Ascending aorta (tissue), 2 donors: Measurements from ENCODE around the gene LIPE. TPM values are rescaled to one million over a fixed set of nuclear protein-coding genes. Genes with fewer than 3 reads are reported as not detected.

Experiments
- DNase-seq, 2 donors: peaks; one replicate each; pipeline ENCODE4 v3.0.0-alpha.2; 2019; ENCODE audit warnings: low spot score in 2 of 2
- H3K27ac ChIP-seq, 2 donors: fragments of 200-600 bp; sonication (generic); one replicate each; pipeline ENCODE4 v1.5.1; 2016 to 2017; ENCODE audit warnings: mild to moderate bottlenecking in 1 of 2
- H3K27me3 ChIP-seq: fragments of 200-600 bp; sonication (generic); one replicate; pipeline ENCODE4 v1.5.1; 2017
- H3K36me3 ChIP-seq, 2 donors: fragments of 200-600 bp; sonication (generic); one replicate each; pipeline ENCODE4 v1.5.1; 2016
- H3K4me1 ChIP-seq, 2 donors: fragments of 200-600 bp; sonication (generic); one replicate each; pipeline ENCODE4 v1.5.1; 2016 to 2017; ENCODE audit warnings: mild to moderate bottlenecking in 1 of 2
- H3K4me3 ChIP-seq, 2 donors: fragments of 200-600 bp; sonication (generic); one replicate each; pipeline ENCODE4 v1.5.1; 2016 to 2017; ENCODE audit warnings: mild to moderate bottlenecking in 1 of 2
- H3K9me3 ChIP-seq, 2 donors: fragments of 200-600 bp; sonication (generic); one replicate each; pipeline ENCODE4 v1.5.1; 2016
- intact Hi-C: fragments of 100-400 bp; cut with DNase I; formaldehyde crosslinking; loops from one replicate; pipeline ENCODE4 v1.15.1; 2023
- total RNA-seq: library from RNA; depleted of rRNA; stranded (reverse); fragments of >200 nt; gene quantifications from one replicate; pipeline ENCODE4 v1.1.0, GENCODE V29; 2016
- TF ChIP-seq, protein P1 (sequence below), 3 experiments: fragments of 200-600 bp in 2 of 3; fragments of 450-650 bp in 1 of 3; sonication (generic) in 2 of 3; IDR thresholded peaks; one replicate each; pipeline ENCODE4 v1.5.1; 2016 to 2019; ENCODE audit warnings: antibody characterized with exemption in 3 of 3, mild to moderate bottlenecking in 1 of 3, moderate library complexity in 1 of 3

LIPE gene, protein sequence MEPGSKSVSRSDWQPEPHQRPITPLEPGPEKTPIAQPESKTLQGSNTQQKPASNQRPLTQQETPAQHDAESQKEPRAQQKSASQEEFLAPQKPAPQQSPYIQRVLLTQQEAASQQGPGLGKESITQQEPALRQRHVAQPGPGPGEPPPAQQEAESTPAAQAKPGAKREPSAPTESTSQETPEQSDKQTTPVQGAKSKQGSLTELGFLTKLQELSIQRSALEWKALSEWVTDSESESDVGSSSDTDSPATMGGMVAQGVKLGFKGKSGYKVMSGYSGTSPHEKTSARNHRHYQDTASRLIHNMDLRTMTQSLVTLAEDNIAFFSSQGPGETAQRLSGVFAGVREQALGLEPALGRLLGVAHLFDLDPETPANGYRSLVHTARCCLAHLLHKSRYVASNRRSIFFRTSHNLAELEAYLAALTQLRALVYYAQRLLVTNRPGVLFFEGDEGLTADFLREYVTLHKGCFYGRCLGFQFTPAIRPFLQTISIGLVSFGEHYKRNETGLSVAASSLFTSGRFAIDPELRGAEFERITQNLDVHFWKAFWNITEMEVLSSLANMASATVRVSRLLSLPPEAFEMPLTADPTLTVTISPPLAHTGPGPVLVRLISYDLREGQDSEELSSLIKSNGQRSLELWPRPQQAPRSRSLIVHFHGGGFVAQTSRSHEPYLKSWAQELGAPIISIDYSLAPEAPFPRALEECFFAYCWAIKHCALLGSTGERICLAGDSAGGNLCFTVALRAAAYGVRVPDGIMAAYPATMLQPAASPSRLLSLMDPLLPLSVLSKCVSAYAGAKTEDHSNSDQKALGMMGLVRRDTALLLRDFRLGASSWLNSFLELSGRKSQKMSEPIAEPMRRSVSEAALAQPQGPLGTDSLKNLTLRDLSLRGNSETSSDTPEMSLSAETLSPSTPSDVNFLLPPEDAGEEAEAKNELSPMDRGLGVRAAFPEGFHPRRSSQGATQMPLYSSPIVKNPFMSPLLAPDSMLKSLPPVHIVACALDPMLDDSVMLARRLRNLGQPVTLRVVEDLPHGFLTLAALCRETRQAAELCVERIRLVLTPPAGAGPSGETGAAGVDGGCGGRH
- total RNA-seq = 102 TPM

DNA sequence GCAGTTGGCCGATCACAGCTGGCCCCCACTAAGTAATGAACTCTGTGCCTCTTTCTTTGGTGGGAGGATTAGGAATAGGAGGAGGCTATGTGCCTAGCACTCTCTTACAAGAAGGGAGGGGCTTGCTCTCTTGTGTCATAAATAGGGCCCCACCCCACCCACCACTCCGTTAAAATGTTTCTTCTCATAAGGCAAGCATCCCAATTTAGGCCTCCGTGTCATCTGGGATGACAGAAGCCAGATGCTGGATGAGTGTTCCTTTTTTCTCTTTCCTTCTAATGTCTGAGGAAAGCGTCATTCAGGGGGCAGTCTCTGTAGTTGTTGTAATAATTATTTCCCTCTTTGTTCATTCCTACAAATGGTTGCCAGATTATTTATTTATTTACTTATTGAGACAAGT lies at the start of gene LIPE:
Gene LIPE, minus strand, starts transcription at position 76 of the 400 bp plus-strand sequence. CDS start 239 bp downstream, outside the sequence.
- TF ChIP-seq, protein P1, sequence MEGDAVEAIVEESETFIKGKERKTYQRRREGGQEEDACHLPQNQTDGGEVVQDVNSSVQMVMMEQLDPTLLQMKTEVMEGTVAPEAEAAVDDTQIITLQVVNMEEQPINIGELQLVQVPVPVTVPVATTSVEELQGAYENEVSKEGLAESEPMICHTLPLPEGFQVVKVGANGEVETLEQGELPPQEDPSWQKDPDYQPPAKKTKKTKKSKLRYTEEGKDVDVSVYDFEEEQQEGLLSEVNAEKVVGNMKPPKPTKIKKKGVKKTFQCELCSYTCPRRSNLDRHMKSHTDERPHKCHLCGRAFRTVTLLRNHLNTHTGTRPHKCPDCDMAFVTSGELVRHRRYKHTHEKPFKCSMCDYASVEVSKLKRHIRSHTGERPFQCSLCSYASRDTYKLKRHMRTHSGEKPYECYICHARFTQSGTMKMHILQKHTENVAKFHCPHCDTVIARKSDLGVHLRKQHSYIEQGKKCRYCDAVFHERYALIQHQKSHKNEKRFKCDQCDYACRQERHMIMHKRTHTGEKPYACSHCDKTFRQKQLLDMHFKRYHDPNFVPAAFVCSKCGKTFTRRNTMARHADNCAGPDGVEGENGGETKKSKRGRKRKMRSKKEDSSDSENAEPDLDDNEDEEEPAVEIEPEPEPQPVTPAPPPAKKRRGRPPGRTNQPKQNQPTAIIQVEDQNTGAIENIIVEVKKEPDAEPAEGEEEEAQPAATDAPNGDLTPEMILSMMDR (IDR thresholded peaks at IDR 0.05) = no peak
- no peak for DNase-seq
- H3K4me3 ChIP-seq = no peak within 1 kb of the TSS
- intact Hi-C loops = no loop called here
- H3K4me1 ChIP-seq = peaks cover 0 to 14% of the 10 kb centered on the region in 2 donors
- H3K27ac ChIP-seq = no peak within 1 kb of the TSS
- H3K27me3 ChIP-seq = no peaks in the 10 kb centered on the region
- no peaks in the 10 kb centered on the region for H3K9me3 ChIP-seq
- H3K36me3 ChIP-seq = no peaks in the 10 kb centered on the region

DNA sequence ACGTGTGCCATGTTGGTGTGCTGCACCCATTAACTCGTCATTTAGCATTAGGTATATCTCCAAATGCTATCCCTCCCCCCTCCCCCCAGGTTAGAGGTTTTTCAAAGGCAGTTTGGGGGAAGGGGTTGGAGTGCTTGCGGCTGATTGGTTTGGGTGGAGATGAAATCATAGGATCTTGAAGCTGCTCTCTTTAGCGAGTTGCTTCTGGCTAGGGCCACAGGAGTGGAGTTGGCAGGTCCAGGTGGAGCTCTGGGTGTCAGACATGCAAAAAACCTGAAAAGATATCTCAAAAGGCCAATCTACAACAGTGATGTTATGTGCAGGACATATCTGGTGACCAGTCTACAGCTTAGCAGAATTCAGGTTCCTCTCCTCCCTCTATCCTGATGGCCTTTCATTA lies 48.2 kb upstream of the LIPE start:
- no peak overlapping the region for H3K27ac ChIP-seq
- TF ChIP-seq, protein P1 (IDR thresholded peaks at IDR 0.05) = no peak
- no peak for DNase-seq
- H3K9me3 ChIP-seq = no peaks in the 10 kb centered on the region
- intact Hi-C loops = no loop called here
- no peaks in the 10 kb centered on the region for H3K27me3 ChIP-seq
- H3K4me3 ChIP-seq = no peak overlapping the region
- H3K4me1 ChIP-seq = no peaks in the 10 kb centered on the region
- H3K36me3 ChIP-seq = no peaks in the 10 kb centered on the region

DNA sequence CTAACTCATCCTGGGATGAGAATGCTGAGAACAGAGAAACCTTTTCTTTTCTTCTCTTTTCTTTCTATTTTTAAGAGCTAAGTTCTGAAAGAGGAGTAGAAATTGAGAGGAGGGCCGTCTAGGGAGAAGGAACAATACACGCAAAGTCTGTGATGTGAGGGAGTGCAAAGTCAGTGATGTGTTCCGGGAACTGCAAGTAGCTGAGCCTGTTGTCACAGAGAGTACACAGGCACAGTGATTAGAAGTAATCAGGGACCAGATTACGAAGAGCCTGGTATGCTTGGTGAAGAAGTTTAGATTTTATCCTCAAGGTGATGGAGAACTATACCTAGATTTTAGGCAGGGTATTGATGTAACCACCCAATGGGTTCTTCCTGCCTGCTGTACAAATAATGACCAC lies 47.6 kb upstream of the LIPE start:
- no peaks in the 10 kb centered on the region for H3K4me1 ChIP-seq
- H3K27me3 ChIP-seq = no peaks in the 10 kb centered on the region
- H3K27ac ChIP-seq = no peak overlapping the region
- H3K36me3 ChIP-seq = no peaks in the 10 kb centered on the region
- no peak for DNase-seq
- no peak overlapping the region for H3K4me3 ChIP-seq
- TF ChIP-seq, protein P1 (IDR thresholded peaks at IDR 0.05) = no peak
- no peaks in the 10 kb centered on the region for H3K9me3 ChIP-seq
- intact Hi-C loops = no loop called here

DNA sequence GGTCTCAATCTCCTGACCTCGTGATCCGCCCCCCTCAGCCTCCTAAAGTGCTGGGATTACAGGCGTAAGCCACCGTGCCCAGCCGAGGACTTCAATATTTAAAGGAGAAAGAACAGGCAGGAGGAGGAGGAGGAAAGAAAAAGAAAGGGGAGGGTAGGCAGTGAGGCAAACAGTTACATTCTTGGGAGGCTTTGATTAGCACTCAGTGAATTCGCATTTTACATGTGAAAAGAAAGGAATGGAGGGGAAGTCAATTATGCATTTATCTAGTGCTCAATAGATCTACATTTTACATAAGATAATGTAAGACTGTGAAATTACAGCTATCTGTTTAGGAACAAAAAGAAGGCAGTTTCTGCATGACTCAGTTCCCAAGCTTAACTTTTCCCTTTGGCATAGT lies 46.5 kb upstream of the LIPE start:
- H3K27ac ChIP-seq = no peak overlapping the region
- no peak overlapping the region for H3K4me3 ChIP-seq
- H3K27me3 ChIP-seq = no peaks in the 10 kb centered on the region
- intact Hi-C loops = no loop called here
- H3K4me1 ChIP-seq = no peaks in the 10 kb centered on the region
- no peak for DNase-seq
- no peaks in the 10 kb centered on the region for H3K9me3 ChIP-seq
- TF ChIP-seq, protein P1 (IDR thresholded peaks at IDR 0.05) = no peak
- H3K36me3 ChIP-seq = no peaks in the 10 kb centered on the region

DNA sequence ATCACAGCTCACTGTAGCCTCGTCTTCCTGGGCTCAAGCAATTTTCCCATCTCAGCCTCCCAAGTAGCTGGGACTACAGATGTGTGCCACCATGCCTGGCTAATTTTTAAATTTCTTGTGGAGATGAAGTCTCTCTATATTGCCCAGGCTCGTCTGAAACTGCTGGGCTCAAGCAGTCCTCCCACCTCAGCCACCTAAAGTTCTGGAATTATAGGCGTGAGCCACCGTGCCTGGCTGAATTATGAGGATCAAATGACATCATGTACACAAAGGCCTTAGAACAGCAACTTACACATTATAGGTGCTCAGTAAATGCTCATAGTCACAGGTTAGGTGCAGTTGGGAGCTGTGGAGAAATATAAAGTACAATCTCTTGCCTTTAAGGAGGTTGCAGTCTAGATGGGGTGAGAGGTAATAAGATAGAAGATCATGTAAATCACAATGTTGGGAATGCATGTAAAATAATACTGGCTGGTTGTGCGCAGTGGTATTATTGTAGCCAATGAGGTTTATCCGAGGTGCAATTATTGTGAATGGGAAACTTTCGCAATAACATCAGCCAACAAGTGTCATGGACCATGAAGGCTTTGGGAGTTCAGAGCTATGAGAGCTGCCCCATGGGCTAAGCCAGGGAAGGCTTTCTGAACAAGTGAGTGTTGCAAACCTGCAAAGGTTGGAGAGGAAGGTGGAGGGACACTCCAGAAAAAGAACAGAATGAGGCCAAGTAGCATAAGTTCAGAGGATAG lies 45.4 kb upstream of the LIPE start:
- Histone ChIP-seq H3K4me3 (no peak overlapping the region), H3K27me3 (no peaks in the 10 kb centered on the region), H3K4me1 (no peaks in the 10 kb centered on the region), H3K36me3 (no peaks in the 10 kb centered on the region), H3K9me3 (no peaks in the 10 kb centered on the region), H3K27ac (no peak overlapping the region)
- TF ChIP-seq, protein P1 (IDR thresholded peaks at IDR 0.05) = no peak
- no peak for DNase-seq
- intact Hi-C loops = no loop called here
